Small intestine (tissue), 7 donors: Measurements from ENCODE around the gene SLCO3A1. TPM values are rescaled to one million over a fixed set of nuclear protein-coding genes. Genes with fewer than 3 reads are reported as not detected.

Experiments
- DNase-seq, 2 donors: peaks; one replicate each; pipeline versions ENCODE4 v3.0.0 to v3.0.0-alpha.2; 2013
- FAIRE-seq: peaks from 2 replicates; lab custom pipeline; 2012; peaks lifted over from hg19 to GRCh38; lab: Jason Lieb, UNC
- H3K27ac ChIP-seq, 3 donors: one replicate each; pipeline ENCODE4 v1.5.1; 2013; ENCODE audit warnings: low read length in 2 of 3, mild to moderate bottlenecking in 2 of 3, control low read depth in 1 of 3, inconsistent platforms in 1 of 3, low read depth in 1 of 3, moderate library complexity in 1 of 3
- H3K27me3 ChIP-seq, 3 donors: one replicate each; pipeline ENCODE4 v1.6.1; 2013; ENCODE audit warnings: low read length in 3 of 3, inconsistent platforms in 1 of 3; ENCODE audit not compliant: control insufficient read depth in 3 of 3, insufficient read depth in 3 of 3
- H3K36me3 ChIP-seq, 3 donors: one replicate each; pipeline ENCODE4 v1.6.1; 2013; ENCODE audit warnings: low read length in 3 of 3, inconsistent platforms in 1 of 3, low read depth in 1 of 3, mild to moderate bottlenecking in 1 of 3, moderate library complexity in 1 of 3; ENCODE audit not compliant: control insufficient read depth in 3 of 3, insufficient read depth in 2 of 3
- H3K4me1 ChIP-seq, 3 donors: one replicate each; pipeline ENCODE4 v1.6.1; 2013; ENCODE audit warnings: low read length in 2 of 3, inconsistent platforms in 1 of 3, low read depth in 1 of 3, mild to moderate bottlenecking in 1 of 3, moderate library complexity in 1 of 3; ENCODE audit not compliant: control insufficient read depth in 3 of 3, insufficient read depth in 2 of 3
- H3K4me3 ChIP-seq, 3 donors: one replicate each; pipeline ENCODE4 v1.5.1; 2013; ENCODE audit warnings: low read length in 3 of 3, control low read depth in 1 of 3, inconsistent platforms in 1 of 3, low read depth in 1 of 3, mild to moderate bottlenecking in 1 of 3, moderate library complexity in 1 of 3
- H3K9me3 ChIP-seq, 2 donors: one replicate each; pipeline ENCODE4 v1.6.1; 2013; ENCODE audit warnings: low read depth in 1 of 2, low read length in 1 of 2; ENCODE audit not compliant: control insufficient read depth in 2 of 2, insufficient read depth in 1 of 2
- WGBS, 3 donors: extraction: QIAGEN DNeasy Blood & Tissue Kit; methylation state at CpG; one replicate each; pipeline ENCODE4 v1.1.7; 2013; 5-methylcytosine and 5-hydroxymethylcytosine counted together
- polyA plus RNA-seq, 4 donors: library from polyadenylated mRNA; stranded (reverse) in 3 of 4; unstranded in 1 of 4; fragments of 200-250 nt in 3 of 4; fragments of 120-200 nt in 1 of 4; gene quantifications; one replicate each; pipeline versions ENCODE4 v1.2.1 to v1.2.3, GENCODE V29; 2013
- donor health status: healthy with polysubstance abuse.
- donor health status: control.
- donor health status: control.
- donor health status: Bipolar disorder and iron deficiency.
- donor health status: healthy.

Gene SLCO3A1
- polyA plus RNA-seq, 4 donors: 0.89 to 4.4 (median 2.6) TPM

GRCh38 chr15:92184142-92184541 lies 330.6 kb downstream of the SLCO3A1 start:
- DNase-seq (no peak), FAIRE-seq (no peak)
- WGBS, 3 donors: 85 to 94% (median 87%) methylated on average over 3 of the region's 3 CpGs
- H3K4me3 ChIP-seq: no peak overlapping the region
- no peaks in the 10 kb centered on the region for H3K36me3 ChIP-seq
- no peaks in the 10 kb centered on the region for H3K9me3 ChIP-seq
- H3K27me3 ChIP-seq: peaks cover 0 to 2% (median 0%) of the 10 kb centered on the region in 3 donors
- H3K27ac ChIP-seq: no peak overlapping the region
- H3K4me1 ChIP-seq: no peaks in the 10 kb centered on the region

- H3K27me3 ChIP-seq: peaks cover 0 to 2% (median 0%) of the 10 kb centered on the region in 3 donors
- no peak for DNase-seq
- no peak overlapping the region for H3K27ac ChIP-seq
- no peaks in the 10 kb centered on the region for H3K4me1 ChIP-seq
- H3K36me3 ChIP-seq: no peaks in the 10 kb centered on the region
- WGBS, 3 donors: 78 to 90% (median 85%) methylated on average over 8 of the region's 8 CpGs
- H3K9me3 ChIP-seq: no peaks in the 10 kb centered on the region
- H3K4me3 ChIP-seq: no peak overlapping the region
- no peak for FAIRE-seq
Measured at GRCh38 chr15:92184679-92185230, 331.2 kb downstream of the SLCO3A1 start.

GRCh38 chr15:92187975-92188374 lies 334.5 kb downstream of the SLCO3A1 start:
- Histone ChIP-seq H3K4me1 (no peaks in the 10 kb centered on the region), H3K36me3 (no peaks in the 10 kb centered on the region), H3K27me3 (peaks cover 0 to 3% (median 0%) of the 10 kb centered on the region in 3 donors), H3K4me3 (no peak overlapping the region), H3K9me3 (no peaks in the 10 kb centered on the region), H3K27ac (no peak overlapping the region)
- no peak for FAIRE-seq
- no peak for DNase-seq
- WGBS, 3 donors: 42 to 69% (median 57%) methylated on average over 4 of the region's 4 CpGs

GRCh38 chr15:92189166-92189565 lies 335.7 kb downstream of the SLCO3A1 start:
- Histone ChIP-seq H3K9me3 (no peaks in the 10 kb centered on the region), H3K27me3 (peaks cover 0 to 3% (median 0%) of the 10 kb centered on the region in 3 donors), H3K36me3 (no peaks in the 10 kb centered on the region), H3K4me1 (no peaks in the 10 kb centered on the region), H3K27ac (no peak overlapping the region), H3K4me3 (no peak overlapping the region)
- no peak for FAIRE-seq
- 85 to 95% (median 93%) methylated on average over 4 of the region's 4 CpGs for WGBS, 3 donors
- DNase-seq: no peak

- WGBS, 3 donors: 44 to 55% (median 53%) methylated on average over 2 of the region's 2 CpGs
- H3K4me1 ChIP-seq: no peaks in the 10 kb centered on the region
Measured at GRCh38 chr15:92195241-92195640, 341.7 kb downstream of the SLCO3A1 start.

GRCh38 chr15:92196342-92196741 lies 342.8 kb downstream of the SLCO3A1 start:
- DNase-seq: no peak
- FAIRE-seq: no peak
- H3K36me3 ChIP-seq: no peaks in the 10 kb centered on the region
- no peak overlapping the region for H3K4me3 ChIP-seq
- 71 to 79% (median 78%) methylated on average over 4 of the region's 4 CpGs for WGBS, 3 donors
- H3K27ac ChIP-seq: no peak overlapping the region
- no peaks in the 10 kb centered on the region for H3K4me1 ChIP-seq
- no peaks in the 10 kb centered on the region for H3K9me3 ChIP-seq
- H3K27me3 ChIP-seq: no peaks in the 10 kb centered on the region

More at GRCh38 chr15:92195241-92195640, 341.7 kb downstream of the SLCO3A1 start:
- Histone ChIP-seq H3K9me3 (no peaks in the 10 kb centered on the region), H3K27ac (no peak overlapping the region), H3K4me3 (no peak overlapping the region), H3K27me3 (peaks cover 0 to 3% (median 0%) of the 10 kb centered on the region in 3 donors), H3K36me3 (no peaks in the 10 kb centered on the region)
- DNase-seq: no peak
- no peak for FAIRE-seq

- FAIRE-seq (no peak), DNase-seq (no peak)
- H3K9me3 ChIP-seq: no peaks in the 10 kb centered on the region
- H3K4me1 ChIP-seq: no peaks in the 10 kb centered on the region
- no peak overlapping the region for H3K4me3 ChIP-seq
- no peak overlapping the region for H3K27ac ChIP-seq
- WGBS, 3 donors: 48 to 60% (median 55%) methylated on average over 2 of the region's 2 CpGs
- H3K27me3 ChIP-seq: no peaks in the 10 kb centered on the region
- no peaks in the 10 kb centered on the region for H3K36me3 ChIP-seq
Measured at GRCh38 chr15:92197746-92198145, 344.2 kb downstream of the SLCO3A1 start.

GRCh38 chr15:92200891-92201290 lies 347.4 kb downstream of the SLCO3A1 start:
- Histone ChIP-seq H3K4me3 (no peak overlapping the region), H3K4me1 (no peaks in the 10 kb centered on the region), H3K9me3 (no peaks in the 10 kb centered on the region), H3K27me3 (no peaks in the 10 kb centered on the region), H3K27ac (no peak overlapping the region), H3K36me3 (no peaks in the 10 kb centered on the region)
- DNase-seq (no peak), FAIRE-seq (no peak)
- WGBS, 3 donors: 38 to 77% (median 67%) methylated on average over 2 of the region's 2 CpGs

GRCh38 chr15:92205255-92205739 lies 351.8 kb downstream of the SLCO3A1 start:
- H3K4me1 ChIP-seq: no peaks in the 10 kb centered on the region
- WGBS, 3 donors: 62 to 69% (median 62%) methylated on average over 2 of the region's 2 CpGs
- no peaks in the 10 kb centered on the region for H3K27me3 ChIP-seq
- H3K4me3 ChIP-seq: no peak overlapping the region
- FAIRE-seq (no peak), DNase-seq (peak; percentile 20 to 28)
- no peak overlapping the region for H3K27ac ChIP-seq
- H3K36me3 ChIP-seq: no peaks in the 10 kb centered on the region
- no peaks in the 10 kb centered on the region for H3K9me3 ChIP-seq
